Memory B cell (primary cell): ENCODE data around the gene ACOX2.

Source experiments
- ATAC-seq: fragments of 150-1000 bp; cut with Tn5 transposase; 2 replicates; pipeline ENCODE4 v1.10.0; 2021; ENCODE audit warnings: low read depth, mild to moderate bottlenecking, moderate library complexity
- DNase-seq, 2 donors: peaks; one replicate each; pipeline ENCODE4 v3.0.0; 2022; ENCODE audit warnings: low spot score in 2 of 2
- H3K27ac Mint-ChIP-seq: one replicate; pipeline ENCODE4 v1.8.0; 2022; ENCODE audit warnings: mild to moderate bottlenecking, moderate library complexity, mixed read lengths
- H3K27me3 Mint-ChIP-seq: one replicate; pipeline ENCODE4 v1.8.0; 2022; ENCODE audit warnings: mixed read lengths
- H3K36me3 Mint-ChIP-seq: one replicate; pipeline ENCODE4 v1.8.0; 2022; ENCODE audit warnings: mild to moderate bottlenecking, mixed read lengths
- H3K4me1 Mint-ChIP-seq: one replicate; pipeline ENCODE4 v1.8.0; 2022; ENCODE audit warnings: mixed read lengths
- H3K4me3 Mint-ChIP-seq: one replicate; pipeline ENCODE4 v1.8.0; 2022; ENCODE audit warnings: mild to moderate bottlenecking, moderate library complexity, mixed read lengths
- H3K9me3 Mint-ChIP-seq: one replicate; pipeline ENCODE4 v1.8.0; 2022; ENCODE audit warnings: mixed read lengths

ACOX2 gene

DNA sequence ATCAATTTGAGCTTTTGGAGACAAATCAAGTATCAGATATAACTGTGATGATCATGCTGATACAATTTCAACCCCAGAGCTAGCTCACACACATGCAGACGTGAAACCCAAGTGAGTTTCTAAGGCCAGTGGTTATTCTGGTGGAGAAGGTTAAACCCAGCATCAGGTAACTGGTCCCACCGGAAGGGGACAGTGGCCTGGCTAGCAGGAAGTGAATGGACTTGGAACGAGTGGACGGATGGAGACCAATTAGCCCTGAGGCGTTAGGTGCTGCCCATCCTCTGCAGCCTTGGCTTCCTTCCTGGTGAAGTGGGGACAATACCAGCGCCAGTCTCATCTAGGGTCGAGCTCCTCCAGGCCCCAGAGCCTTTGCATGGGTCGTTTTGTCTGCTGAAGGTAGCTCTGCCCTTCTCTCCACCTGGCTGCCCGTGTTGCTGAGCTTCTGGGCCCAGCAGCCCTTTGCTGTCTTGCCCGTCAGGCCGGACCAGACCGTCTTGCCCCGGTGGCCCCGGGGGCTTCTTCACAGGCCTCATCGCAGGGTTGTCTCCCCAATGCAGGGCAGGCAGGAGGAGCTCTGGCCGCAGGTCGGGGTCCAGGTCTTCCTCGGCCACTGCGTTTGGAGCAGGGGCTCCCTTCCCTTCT lies 46.0 kb downstream of the ACOX2 start:
- Mint-ChIP-seq H3K9me3 (no peaks in the 10 kb centered on the region), H3K27me3 (peaks cover 6% of the 10 kb centered on the region), H3K27ac (peak overlapping the region; percentile 80), H3K4me3 (peak overlapping the region; percentile 82), H3K36me3 (no peaks in the 10 kb centered on the region), H3K4me1 (peaks cover 26% of the 10 kb centered on the region)
- ATAC-seq (no peak), DNase-seq (no peak)

DNA sequence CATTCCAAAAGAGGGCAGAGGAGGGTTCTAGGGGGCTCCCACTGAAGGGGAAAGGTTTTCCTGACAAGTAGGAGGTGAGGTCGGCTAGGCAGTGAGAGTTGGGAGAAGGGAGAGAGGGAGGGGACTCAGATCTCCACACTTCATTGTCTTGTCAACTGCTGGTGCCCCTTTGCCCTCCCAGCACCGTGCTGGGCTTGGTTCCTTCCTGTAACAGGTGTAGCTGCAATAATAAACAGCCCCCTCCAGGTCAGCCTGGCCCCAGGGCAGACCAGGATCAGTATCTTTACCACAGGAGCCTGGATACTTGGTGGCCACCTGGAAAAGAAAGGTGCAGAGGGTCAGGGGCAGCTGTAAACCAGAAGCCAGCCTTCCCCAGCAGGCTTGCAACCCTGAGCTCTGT lies 48.0 kb downstream of the ACOX2 start:
- H3K27me3 Mint-ChIP-seq, result peaks cover 6% of the 10 kb centered on the region
- no peaks in the 10 kb centered on the region for H3K36me3 Mint-ChIP-seq
- no peak overlapping the region for H3K4me3 Mint-ChIP-seq
- H3K27ac Mint-ChIP-seq, result no peak overlapping the region
- DNase-seq, result no peak
- no peak for ATAC-seq
- H3K4me1 Mint-ChIP-seq, result peaks cover 30% of the 10 kb centered on the region
- H3K9me3 Mint-ChIP-seq, result no peaks in the 10 kb centered on the region

DNA sequence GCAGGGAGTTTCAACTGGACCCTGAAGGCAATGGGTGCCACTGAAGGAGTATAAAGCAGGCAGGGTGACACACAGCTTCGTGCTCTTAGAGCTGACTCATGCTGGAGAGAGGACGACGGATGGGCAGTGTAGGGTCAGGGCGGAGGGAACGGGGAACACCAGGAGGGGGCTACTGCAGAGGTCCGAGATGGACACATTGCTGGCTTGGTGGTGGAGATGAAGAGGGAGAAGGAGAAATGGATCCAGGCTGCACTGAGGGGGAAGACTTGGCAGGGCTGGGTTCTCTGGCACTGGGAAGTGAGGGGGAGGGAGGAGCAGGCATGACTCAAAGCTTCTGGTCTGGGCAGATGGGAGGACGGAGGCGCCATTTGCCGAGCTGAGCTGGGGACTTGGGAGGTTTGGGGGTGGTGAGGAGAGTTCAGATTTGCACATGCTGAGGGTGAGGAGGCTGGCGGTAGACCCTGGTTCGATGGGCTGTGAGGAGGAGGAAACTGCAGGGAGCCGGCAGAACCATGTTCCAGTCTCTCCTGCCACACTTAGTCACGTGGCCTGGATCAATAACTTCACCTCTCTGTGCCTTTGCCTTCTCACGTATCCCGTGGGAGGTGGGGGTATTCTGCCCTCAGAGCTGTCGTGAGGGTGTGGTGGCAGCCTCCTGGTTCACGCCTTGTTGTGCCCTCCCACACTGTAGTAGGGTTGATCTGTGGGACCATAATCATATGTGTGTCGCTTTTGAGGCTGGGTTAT lies 49.7 kb downstream of the ACOX2 start:
- ATAC-seq, result no peak
- Mint-ChIP-seq H3K9me3 (no peaks in the 10 kb centered on the region), H3K4me3 (no peak overlapping the region), H3K27ac (no peak overlapping the region), H3K27me3 (peaks cover 6% of the 10 kb centered on the region), H3K4me1 (peaks cover 25% of the 10 kb centered on the region), H3K36me3 (no peaks in the 10 kb centered on the region)
- no peak for DNase-seq

DNA sequence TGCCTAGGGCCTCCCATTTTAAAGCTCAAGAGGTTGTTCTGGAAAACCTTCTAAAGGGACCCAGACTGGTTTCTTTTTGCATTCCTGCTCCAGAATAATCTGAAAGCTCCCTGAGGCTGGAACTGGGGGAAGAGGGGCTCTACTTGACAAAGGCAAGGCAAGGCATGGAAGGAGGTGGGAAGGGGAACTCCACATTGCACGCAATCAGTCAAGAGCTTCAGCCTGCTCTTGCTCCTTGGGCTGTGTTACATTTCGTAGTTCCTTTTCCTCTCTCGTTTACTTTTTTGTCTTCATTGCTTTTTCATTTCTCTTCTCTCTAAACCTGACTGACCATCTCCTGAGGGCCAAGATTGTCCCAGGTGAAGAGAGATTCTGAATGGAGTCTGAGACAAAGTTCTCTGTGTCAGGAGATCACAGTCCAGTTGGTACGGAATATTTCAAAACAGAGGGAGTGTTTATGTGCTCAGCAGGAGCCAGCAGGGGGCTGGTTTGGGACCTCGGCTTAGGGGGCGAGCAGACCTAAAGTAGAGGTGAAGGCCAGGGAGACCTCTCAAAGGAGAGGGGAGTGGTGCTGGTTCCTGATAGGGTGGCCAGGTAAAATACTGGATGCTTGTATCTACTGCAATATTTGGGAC lies 51.1 kb downstream of the ACOX2 start:
- no peaks in the 10 kb centered on the region for H3K36me3 Mint-ChIP-seq
- no peak overlapping the region for H3K4me3 Mint-ChIP-seq
- no peaks in the 10 kb centered on the region for H3K9me3 Mint-ChIP-seq
- H3K27me3 Mint-ChIP-seq, result peaks cover 6% of the 10 kb centered on the region
- no peak for DNase-seq
- peaks cover 23% of the 10 kb centered on the region for H3K4me1 Mint-ChIP-seq
- ATAC-seq, result no peak
- peak overlapping the region; percentile 54 for H3K27ac Mint-ChIP-seq

DNA sequence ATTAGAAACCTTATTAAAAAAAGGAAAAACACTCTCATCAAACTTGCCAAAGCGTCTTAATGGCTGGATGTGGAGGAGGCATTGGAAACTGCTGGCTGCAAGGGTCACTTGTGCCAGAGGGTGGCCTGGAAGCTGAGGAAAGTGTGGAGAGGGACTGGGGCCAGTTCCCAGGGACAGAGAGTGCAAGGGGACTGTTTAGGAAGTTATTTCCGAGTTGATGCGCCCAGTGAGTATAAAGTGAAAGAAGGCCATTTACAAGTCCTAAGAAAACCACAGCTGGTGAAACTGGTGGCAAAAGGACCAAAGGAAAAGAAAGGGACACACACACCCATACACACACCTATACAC lies 52.3 kb downstream of the ACOX2 start:
- DNase-seq (no peak), ATAC-seq (no peak)
- peaks cover 21% of the 10 kb centered on the region for H3K4me1 Mint-ChIP-seq
- H3K27me3 Mint-ChIP-seq, result peaks cover 6% of the 10 kb centered on the region
- H3K27ac Mint-ChIP-seq, result no peak overlapping the region
- no peak overlapping the region for H3K4me3 Mint-ChIP-seq
- no peaks in the 10 kb centered on the region for H3K36me3 Mint-ChIP-seq
- peaks cover 2% of the 10 kb centered on the region for H3K9me3 Mint-ChIP-seq

DNA sequence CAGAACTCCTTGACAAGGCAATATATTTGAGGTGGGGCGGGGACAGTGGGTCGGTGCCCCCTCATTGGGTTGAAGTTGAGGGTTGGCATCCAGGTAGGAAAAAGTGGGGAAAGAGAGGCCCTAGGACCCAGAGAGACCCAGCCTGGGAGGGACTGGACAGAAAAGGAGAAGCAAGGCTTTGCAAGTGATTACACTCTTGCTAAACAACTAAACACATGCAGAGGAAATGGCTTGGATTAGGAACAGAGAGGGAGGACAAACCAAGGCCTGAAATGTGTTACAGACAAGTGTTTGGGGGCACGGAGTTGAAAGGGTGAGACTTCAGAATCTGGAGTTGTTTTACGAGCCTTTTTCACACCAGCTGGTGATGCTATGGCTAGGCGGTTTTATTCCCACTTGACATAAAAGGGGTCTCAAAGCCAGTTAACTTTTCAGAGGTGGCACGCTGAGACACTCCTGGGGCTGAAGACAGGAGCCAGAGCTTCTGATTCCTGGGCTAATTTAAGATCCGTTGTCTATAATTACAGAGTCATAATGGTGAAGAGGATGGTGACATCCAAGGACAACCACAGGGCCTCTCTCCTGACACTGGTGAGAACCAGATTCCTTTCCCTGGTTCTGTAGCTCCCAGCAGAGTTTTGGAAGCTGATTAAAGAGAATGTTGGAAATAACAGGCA lies 52.8 kb downstream of the ACOX2 start:
- Mint-ChIP-seq H3K4me1 (peaks cover 21% of the 10 kb centered on the region), H3K27ac (peak overlapping the region; percentile 90), H3K9me3 (peaks cover 2% of the 10 kb centered on the region)

DNA sequence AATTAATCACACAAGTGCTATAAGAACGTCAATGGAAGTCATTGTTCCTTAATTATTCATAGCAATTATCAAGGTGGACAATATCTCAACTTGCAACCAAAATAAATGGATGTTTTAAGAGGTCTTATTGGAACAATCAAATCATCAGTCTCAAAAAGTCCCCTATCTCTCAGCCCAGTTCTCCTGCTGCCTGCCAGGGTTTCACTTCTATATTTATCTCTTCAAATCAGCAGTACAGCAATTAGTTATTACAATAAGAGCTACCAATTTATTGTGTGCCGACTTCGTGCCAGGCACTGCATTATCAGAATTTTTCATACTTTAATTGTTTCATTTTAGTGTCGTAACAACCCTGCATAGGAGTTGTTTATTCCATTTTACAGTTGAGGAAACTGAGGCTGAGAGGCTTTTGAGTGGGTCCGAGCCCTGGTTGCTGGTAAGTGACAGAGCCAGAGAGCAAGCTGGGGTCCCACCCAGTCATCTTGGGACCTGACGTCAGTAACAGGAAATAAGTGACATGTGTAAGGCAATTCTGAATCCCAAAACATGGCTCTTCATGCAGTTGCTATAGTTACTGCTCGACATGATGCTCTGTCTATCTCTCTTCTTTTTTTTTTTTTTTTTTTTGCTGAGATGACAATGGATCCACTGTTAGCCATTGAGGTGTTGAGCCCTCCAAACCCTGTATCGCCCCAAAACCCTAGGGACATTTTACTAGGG lies 53.9 kb downstream of the ACOX2 start:
- peak overlapping the region; percentile 24 for H3K4me3 Mint-ChIP-seq
- H3K27ac Mint-ChIP-seq, result peak overlapping the region; percentile 90
- DNase-seq, result peak; percentile 31 to 33
- H3K9me3 Mint-ChIP-seq, result peaks cover 4% of the 10 kb centered on the region
- peak; percentile 86 for ATAC-seq
- H3K36me3 Mint-ChIP-seq, result no peaks in the 10 kb centered on the region
- peaks cover 21% of the 10 kb centered on the region for H3K4me1 Mint-ChIP-seq
- no peaks in the 10 kb centered on the region for H3K27me3 Mint-ChIP-seq

More for the DNA sequence above, 52.8 kb downstream of the ACOX2 start:
- Mint-ChIP-seq H3K36me3 (no peaks in the 10 kb centered on the region), H3K4me3 (no peak overlapping the region), H3K27me3 (peaks cover 6% of the 10 kb centered on the region)
- ATAC-seq (no peak), DNase-seq (no peak)

DNA sequence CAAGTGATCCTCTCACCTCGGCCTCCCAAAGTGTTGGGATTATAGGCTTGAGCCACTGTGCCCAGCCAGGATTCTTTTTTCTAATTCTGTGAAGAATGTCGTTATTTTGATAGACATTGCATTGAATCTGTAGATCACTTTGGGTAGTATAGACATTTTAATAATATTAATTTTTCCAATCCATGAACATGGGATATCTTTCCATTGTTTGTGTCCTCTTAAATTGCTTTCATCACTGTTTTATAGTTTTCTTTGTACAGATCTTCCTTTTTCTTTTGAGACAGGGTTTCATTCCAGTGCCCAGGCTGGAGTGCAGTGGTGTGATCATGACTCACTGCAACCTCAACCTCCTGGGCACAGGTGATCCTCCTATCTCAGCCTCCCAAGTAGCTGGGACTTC lies 56.7 kb downstream of the ACOX2 start:
- Mint-ChIP-seq H3K9me3 (peaks cover 4% of the 10 kb centered on the region), H3K27ac (no peak overlapping the region), H3K4me3 (no peak overlapping the region), H3K36me3 (no peaks in the 10 kb centered on the region), H3K27me3 (no peaks in the 10 kb centered on the region), H3K4me1 (peaks cover 22% of the 10 kb centered on the region)
- DNase-seq (no peak), ATAC-seq (no peak)

DNA sequence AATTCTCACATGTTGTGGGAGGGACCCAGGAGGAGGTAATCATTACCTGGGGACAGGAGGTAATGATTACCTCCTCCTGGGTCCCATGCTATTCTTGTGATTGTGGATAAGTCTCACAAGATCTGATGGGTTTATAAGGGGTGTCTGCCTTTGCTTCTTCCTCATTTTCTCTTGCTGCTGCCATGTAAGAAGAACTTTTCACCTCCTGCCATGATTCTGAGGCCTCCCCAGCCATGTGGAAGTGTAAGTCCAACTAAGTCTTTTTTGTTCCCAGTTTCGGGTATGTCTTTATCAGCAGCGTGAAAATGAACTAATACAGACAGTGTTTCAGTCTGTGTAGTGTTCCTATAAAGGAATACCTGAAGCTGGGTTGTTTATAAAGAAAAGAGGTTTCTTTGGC lies 58.2 kb downstream of the ACOX2 start:
- no peak overlapping the region for H3K27ac Mint-ChIP-seq
- H3K27me3 Mint-ChIP-seq, result no peaks in the 10 kb centered on the region
- H3K4me1 Mint-ChIP-seq, result peaks cover 27% of the 10 kb centered on the region
- H3K4me3 Mint-ChIP-seq, result no peak overlapping the region
- H3K9me3 Mint-ChIP-seq, result peaks cover 4% of the 10 kb centered on the region
- H3K36me3 Mint-ChIP-seq, result no peaks in the 10 kb centered on the region
- ATAC-seq, result no peak
- no peak for DNase-seq

DNA sequence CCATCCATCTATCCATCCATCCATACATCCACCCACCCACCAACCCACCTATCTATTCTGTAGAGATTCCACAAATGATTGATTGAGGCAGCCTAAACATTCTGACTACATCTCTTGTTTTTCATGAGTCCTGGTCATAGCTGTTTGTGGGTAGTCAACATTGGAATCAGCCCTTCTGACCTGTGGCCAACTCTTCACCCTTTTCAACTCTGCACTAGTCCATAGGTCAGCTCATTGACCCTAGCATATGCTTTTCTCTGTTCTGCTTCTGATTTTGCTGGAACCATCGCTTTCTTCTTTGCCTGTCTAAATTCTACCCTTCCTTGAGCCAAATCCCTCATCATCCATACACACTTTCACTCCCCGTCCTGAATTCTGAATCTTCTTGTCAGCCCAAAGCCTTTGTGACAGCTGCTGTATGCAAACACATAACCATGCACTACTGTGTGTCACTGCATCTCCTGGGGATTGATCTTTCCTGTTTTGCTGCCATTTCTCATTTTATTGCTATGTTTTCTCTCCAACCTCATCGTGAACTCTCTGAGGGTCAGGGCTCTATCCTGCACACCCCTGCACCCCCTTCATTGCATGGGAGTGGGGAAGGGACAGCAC lies 61.9 kb downstream of the ACOX2 start:
- H3K27me3 Mint-ChIP-seq, result no peaks in the 10 kb centered on the region
- no peaks in the 10 kb centered on the region for H3K36me3 Mint-ChIP-seq
- peak overlapping the region; percentile 78 for H3K27ac Mint-ChIP-seq
- H3K4me3 Mint-ChIP-seq, result peak overlapping the region; percentile 73
- H3K4me1 Mint-ChIP-seq, result peaks cover 21% of the 10 kb centered on the region
- peaks cover 1% of the 10 kb centered on the region for H3K9me3 Mint-ChIP-seq
- DNase-seq, result no peak
- peak; percentile 86 for ATAC-seq

DNA sequence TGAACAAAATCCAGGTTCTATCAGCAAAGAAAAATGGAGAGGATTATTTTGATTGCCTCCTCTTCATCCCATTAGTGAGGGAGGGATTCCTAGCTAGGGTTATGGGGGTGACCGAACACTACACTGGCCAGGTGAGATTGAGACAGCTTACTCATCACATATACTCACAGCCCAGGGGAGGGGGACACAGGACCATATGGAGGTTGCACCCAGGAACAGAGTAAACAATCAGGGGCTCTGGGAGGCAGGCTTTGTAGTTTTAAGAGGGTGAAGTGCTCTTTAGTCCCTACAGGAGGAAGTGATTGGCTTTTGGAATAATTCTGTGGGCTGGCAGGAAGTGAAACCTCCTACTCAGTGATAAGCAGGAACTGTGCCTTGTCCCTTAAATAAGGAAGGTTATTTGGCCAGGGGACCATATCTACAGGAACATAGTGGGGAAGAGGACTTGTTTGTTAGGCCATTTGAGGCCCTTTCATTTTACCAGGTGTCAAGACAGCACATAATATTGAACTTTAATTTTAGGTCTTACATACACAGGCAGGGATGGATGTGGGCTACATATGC lies 62.6 kb downstream of the ACOX2 start:
- DNase-seq, result no peak
- Mint-ChIP-seq H3K27ac (peak overlapping the region; percentile 78), H3K4me1 (peaks cover 21% of the 10 kb centered on the region), H3K36me3 (no peaks in the 10 kb centered on the region), H3K4me3 (peak overlapping the region; percentile 59), H3K27me3 (no peaks in the 10 kb centered on the region), H3K9me3 (peaks cover 1% of the 10 kb centered on the region)
- ATAC-seq, result peak; percentile 68

DNA sequence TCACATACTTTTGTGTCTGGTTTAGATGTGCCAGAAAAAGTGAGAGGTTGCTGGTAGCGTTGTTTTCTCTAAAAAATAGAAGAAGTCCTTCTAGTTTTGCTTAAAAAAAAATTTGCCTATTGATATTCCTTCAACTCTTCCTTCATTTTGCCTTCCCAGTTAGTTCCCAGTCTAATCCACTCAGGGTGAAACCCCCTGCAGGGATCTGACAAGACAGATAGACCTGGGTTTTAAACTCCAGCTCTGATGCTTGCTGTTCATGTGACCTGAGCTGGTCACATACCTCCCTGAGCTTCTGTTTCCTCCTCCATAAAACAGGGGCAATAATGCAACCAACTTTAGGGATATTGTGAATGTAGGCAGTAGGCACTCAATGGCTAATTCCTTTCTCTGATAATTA lies 63.7 kb downstream of the ACOX2 start:
- no peaks in the 10 kb centered on the region for H3K36me3 Mint-ChIP-seq
- H3K4me1 Mint-ChIP-seq, result peaks cover 21% of the 10 kb centered on the region
- DNase-seq (no peak), ATAC-seq (no peak)
- H3K27ac Mint-ChIP-seq, result peak overlapping the region; percentile 35
- H3K9me3 Mint-ChIP-seq, result no peaks in the 10 kb centered on the region
- H3K27me3 Mint-ChIP-seq, result no peaks in the 10 kb centered on the region
- H3K4me3 Mint-ChIP-seq, result no peak overlapping the region
